ENCODE results near the gene P4HTM. TPM values are rescaled to one million over a fixed set of nuclear protein-coding genes. Genes with fewer than 3 reads are reported as not detected.

P4HTM gene
- total and polyA plus RNA-seq, 4 donors, result 36.0 to 66.4 (median 47.5) TPM

DNA sequence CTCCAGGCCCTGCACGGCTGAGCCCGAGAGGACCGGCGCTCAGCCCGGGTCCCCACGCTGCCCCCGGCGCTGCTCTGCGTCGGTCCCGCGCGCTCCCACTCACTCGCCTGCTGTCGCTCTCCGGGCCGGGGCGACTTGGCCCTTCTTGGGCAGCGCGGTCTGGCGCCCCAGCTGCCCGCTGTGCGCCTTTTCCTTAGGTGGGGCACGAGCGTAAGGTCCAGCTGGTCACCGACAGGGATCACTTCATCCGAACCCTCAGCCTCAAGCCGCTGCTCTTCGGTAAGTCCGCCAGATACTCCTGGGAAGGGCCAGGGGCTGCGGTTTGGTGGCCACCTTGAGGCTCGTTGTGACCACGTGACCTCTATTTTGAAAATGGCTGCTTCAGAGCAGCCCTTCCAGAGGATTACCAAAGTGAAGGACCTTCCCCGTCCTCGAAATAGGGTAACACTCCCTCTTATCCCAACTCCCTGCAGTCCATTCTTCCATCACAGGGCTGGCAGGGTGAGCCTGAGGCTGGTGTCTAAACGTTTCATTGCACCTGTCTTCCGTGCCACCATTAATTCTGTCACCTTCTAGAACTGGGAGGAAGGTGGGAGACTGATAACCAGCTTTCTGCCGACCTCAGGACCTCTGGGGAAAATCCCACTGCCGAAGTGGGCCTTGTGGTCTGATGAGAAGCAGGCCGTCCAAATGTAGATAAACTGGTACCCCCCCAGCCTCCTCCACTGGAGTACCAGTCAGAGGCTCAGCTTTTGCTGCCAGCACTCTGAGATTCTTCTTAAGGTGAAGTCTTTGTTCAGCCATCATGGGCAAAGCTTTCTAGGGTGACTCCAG lies 812 bp downstream of the P4HTM start:
- DNase-seq, result peak in 2 of 3 donors; percentile 26 to 30
- peak overlapping the region; percentile 82 to 98 for H3K27ac ChIP-seq (ENCODE audit: low read depth in 1 of 2, low read length in 1 of 2)

GRCh38 chr3:48991851-48992545 lies 2.0 kb downstream of the P4HTM start:
- no peaks in the 10 kb centered on the region for H3K27me3 ChIP-seq (ENCODE audit: control insufficient read depth in 3 of 3, insufficient read depth in 3 of 3, low read length in 2 of 3)
- no peaks in the 10 kb centered on the region for H3K9me3 ChIP-seq (ENCODE audit: control insufficient read depth in 4 of 4, insufficient read depth in 3 of 4, low read length in 3 of 4)
- H3K4me1 ChIP-seq (ENCODE audit: control insufficient read depth in 5 of 5, insufficient read depth in 5 of 5, low read length in 5 of 5), result peaks cover 4 to 20% (median 9%) of the 10 kb centered on the region in 5 donors
- peaks cover 0 to 10% (median 3%) of the 10 kb centered on the region in 4 donors for H3K36me3 ChIP-seq (ENCODE audit: control insufficient read depth in 4 of 4, insufficient read depth in 4 of 4, low read length in 4 of 4)
- no peak overlapping the region for H3K9ac ChIP-seq (ENCODE audit: insufficient read depth in 1 of 2, low read length in 2 of 2)
- DNase-seq, result no peak
- no peak overlapping the region for H3K4me3 ChIP-seq
- WGBS, 2 donors, result 77 to 84% methylated on average over 5 of the region's 5 CpGs
- peak overlapping the region in 1 of 2 donors; percentile 65 for H3K27ac ChIP-seq (ENCODE audit: low read depth in 1 of 2, low read length in 1 of 2)
- no peak for ATAC-seq (ENCODE audit: insufficient read depth, low FRiP score)
- TF ChIP-seq, protein P1, sequence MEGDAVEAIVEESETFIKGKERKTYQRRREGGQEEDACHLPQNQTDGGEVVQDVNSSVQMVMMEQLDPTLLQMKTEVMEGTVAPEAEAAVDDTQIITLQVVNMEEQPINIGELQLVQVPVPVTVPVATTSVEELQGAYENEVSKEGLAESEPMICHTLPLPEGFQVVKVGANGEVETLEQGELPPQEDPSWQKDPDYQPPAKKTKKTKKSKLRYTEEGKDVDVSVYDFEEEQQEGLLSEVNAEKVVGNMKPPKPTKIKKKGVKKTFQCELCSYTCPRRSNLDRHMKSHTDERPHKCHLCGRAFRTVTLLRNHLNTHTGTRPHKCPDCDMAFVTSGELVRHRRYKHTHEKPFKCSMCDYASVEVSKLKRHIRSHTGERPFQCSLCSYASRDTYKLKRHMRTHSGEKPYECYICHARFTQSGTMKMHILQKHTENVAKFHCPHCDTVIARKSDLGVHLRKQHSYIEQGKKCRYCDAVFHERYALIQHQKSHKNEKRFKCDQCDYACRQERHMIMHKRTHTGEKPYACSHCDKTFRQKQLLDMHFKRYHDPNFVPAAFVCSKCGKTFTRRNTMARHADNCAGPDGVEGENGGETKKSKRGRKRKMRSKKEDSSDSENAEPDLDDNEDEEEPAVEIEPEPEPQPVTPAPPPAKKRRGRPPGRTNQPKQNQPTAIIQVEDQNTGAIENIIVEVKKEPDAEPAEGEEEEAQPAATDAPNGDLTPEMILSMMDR (IDR thresholded peaks at IDR 0.05; ENCODE audit: control extremely low read depth, extremely low read depth), result no peak

More for the DNA sequence above, 812 bp downstream of the P4HTM start:
- H3K9me3 ChIP-seq (ENCODE audit: control insufficient read depth in 4 of 4, insufficient read depth in 3 of 4, low read length in 3 of 4), result no peaks in the 10 kb centered on the region
- H3K27me3 ChIP-seq (ENCODE audit: control insufficient read depth in 3 of 3, insufficient read depth in 3 of 3, low read length in 2 of 3), result no peaks in the 10 kb centered on the region
- TF ChIP-seq, protein P1 (IDR thresholded peaks at IDR 0.05; ENCODE audit: control extremely low read depth, extremely low read depth), result no peak
- H3K36me3 ChIP-seq (ENCODE audit: control insufficient read depth in 4 of 4, insufficient read depth in 4 of 4, low read length in 4 of 4), result peaks cover 0 to 5% (median 1%) of the 10 kb centered on the region in 4 donors
- H3K4me3 ChIP-seq, result peak overlapping the region; percentile 90
- H3K9ac ChIP-seq (ENCODE audit: insufficient read depth in 1 of 2, low read length in 2 of 2), result peak overlapping the region in 1 of 2 donors; percentile 49
- peaks cover 4 to 20% (median 9%) of the 10 kb centered on the region in 5 donors for H3K4me1 ChIP-seq (ENCODE audit: control insufficient read depth in 5 of 5, insufficient read depth in 5 of 5, low read length in 5 of 5)
- 5 to 6% methylated on average over 40 of the region's 40 CpGs for WGBS, 2 donors
- peak; percentile 22 for ATAC-seq (ENCODE audit: insufficient read depth, low FRiP score)

DNA sequence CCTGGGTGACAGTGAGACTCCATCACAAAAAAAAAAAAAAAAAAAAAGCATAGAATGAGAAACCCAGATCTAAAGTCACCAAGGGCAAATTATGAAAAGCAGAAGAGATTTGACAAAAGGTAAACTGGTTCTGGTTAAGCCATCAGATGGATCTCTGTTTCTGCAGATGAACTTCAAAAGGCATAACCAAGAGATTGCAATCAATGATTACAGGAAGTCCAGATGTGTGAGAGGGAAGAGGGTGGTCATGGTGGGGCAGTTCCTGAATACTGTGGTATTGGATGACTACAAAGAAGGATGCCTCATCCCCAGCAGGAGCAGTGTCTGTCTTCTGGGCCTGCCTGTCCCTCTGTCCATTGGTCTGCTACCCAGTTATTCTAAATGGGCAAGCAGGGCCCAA lies 3.8 kb downstream of the P4HTM start:
- H3K4me3 ChIP-seq, result no peak overlapping the region
- H3K36me3 ChIP-seq (ENCODE audit: control insufficient read depth in 4 of 4, insufficient read depth in 4 of 4, low read length in 4 of 4), result peaks cover 0 to 12% (median 3%) of the 10 kb centered on the region in 4 donors
- DNase-seq (no peak), ATAC-seq (ENCODE audit: insufficient read depth, low FRiP score) (no peak)
- peaks cover 8 to 21% (median 11%) of the 10 kb centered on the region in 5 donors for H3K4me1 ChIP-seq (ENCODE audit: control insufficient read depth in 5 of 5, insufficient read depth in 5 of 5, low read length in 5 of 5)
- no peak overlapping the region for H3K9ac ChIP-seq (ENCODE audit: insufficient read depth in 1 of 2, low read length in 2 of 2)
- no peaks in the 10 kb centered on the region for H3K9me3 ChIP-seq (ENCODE audit: control insufficient read depth in 4 of 4, insufficient read depth in 3 of 4, low read length in 3 of 4)
- no peaks in the 10 kb centered on the region for H3K27me3 ChIP-seq (ENCODE audit: control insufficient read depth in 3 of 3, insufficient read depth in 3 of 3, low read length in 2 of 3)
- TF ChIP-seq, protein P1 (IDR thresholded peaks at IDR 0.05; ENCODE audit: control extremely low read depth, extremely low read depth), result no peak
- H3K27ac ChIP-seq (ENCODE audit: low read depth in 1 of 2, low read length in 1 of 2), result no peak overlapping the region
